H1 (cell line): Measurements from ENCODE around the gene PHGDH.

Experiments used
- CTCF ChIP-seq, 3 experiments: IDR thresholded peaks; 1 replicate in 2 of 3; 2 replicates in 1 of 3; pipeline versions ENCODE4 v1.5.1 to v1.6.1; 2011; ENCODE audit warnings: low read length in 3 of 3, mild to moderate bottlenecking in 3 of 3, inconsistent platforms in 2 of 3, low read depth in 1 of 3, moderate library complexity in 1 of 3; ENCODE audit not compliant: insufficient read depth in 1 of 3; ENCODE audit errors: control extremely low read depth in 1 of 3
- TAF1 ChIP-seq: IDR thresholded peaks from 2 replicates; pipeline ENCODE4 v1.6.1; 2011; ENCODE audit warnings: mild to moderate bottlenecking, low read depth, low read length

- TF ChIP-seq CTCF (IDR thresholded peaks at IDR 0.05; ENCODE audit: control extremely low read depth in 1 of 3, insufficient read depth in 1 of 3, low read depth in 1 of 3, low read length in 3 of 3) (no peak), TAF1 (no peak)
Observed at GRCh38 chr1:119740896-119741780, 29.4 kb downstream of the PHGDH start.
